ENCODE results near the gene UBE2I.

The UBE2I gene

DNA sequence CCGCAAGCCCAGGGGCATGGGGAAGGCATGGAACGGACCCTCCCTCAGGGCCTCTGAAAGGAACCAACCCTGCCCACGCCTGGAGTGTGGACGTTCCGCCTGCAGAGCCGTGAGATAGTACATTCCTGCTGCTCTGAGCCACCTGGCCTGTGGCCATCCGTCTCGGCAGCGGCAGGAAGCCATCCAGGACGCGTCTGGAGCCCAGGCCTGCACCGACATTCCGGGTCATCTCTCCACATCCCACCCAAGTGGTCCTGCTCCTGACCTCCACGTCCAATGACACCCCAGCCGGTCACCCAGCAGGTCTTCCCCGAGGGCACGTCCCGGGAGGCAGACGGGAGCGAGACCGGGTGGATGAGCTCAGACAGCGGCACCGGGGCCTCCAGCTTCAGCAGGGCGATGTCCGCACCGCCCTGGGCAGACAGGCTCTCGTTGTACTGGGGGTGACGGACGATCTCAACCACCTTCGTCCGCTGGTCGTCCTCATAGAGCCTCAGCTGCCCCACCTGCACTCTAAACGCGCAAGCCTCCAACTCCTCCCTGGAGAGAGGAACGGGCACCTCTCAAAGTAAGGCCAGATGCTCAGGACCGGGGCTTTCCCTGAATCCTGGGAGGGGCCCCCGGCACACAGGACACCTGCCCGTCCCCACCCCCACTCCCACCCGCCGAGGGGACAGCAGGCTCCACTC is 21.3 kb upstream of the UBE2I start:
- Histone ChIP-seq H3K27ac (no peak overlapping the region), H3K9me3 (no peaks in the 10 kb centered on the region), H3K4me3 (no peak overlapping the region), H3K36me3 (no peaks in the 10 kb centered on the region), H3K27me3 (peaks cover 0 to 92% of the 10 kb centered on the region in 2 donors), H3K4me1 (peaks cover 0 to 15% (median 0%) of the 10 kb centered on the region in 4 donors)
- DNase-seq: no peak
- intact Hi-C loops (cut with DNase I; ENCODE audit: low total_unique reads): no loop called here
- TF ChIP-seq, protein P1, sequence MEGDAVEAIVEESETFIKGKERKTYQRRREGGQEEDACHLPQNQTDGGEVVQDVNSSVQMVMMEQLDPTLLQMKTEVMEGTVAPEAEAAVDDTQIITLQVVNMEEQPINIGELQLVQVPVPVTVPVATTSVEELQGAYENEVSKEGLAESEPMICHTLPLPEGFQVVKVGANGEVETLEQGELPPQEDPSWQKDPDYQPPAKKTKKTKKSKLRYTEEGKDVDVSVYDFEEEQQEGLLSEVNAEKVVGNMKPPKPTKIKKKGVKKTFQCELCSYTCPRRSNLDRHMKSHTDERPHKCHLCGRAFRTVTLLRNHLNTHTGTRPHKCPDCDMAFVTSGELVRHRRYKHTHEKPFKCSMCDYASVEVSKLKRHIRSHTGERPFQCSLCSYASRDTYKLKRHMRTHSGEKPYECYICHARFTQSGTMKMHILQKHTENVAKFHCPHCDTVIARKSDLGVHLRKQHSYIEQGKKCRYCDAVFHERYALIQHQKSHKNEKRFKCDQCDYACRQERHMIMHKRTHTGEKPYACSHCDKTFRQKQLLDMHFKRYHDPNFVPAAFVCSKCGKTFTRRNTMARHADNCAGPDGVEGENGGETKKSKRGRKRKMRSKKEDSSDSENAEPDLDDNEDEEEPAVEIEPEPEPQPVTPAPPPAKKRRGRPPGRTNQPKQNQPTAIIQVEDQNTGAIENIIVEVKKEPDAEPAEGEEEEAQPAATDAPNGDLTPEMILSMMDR (IDR thresholded peaks at IDR 0.05): no peak

DNA sequence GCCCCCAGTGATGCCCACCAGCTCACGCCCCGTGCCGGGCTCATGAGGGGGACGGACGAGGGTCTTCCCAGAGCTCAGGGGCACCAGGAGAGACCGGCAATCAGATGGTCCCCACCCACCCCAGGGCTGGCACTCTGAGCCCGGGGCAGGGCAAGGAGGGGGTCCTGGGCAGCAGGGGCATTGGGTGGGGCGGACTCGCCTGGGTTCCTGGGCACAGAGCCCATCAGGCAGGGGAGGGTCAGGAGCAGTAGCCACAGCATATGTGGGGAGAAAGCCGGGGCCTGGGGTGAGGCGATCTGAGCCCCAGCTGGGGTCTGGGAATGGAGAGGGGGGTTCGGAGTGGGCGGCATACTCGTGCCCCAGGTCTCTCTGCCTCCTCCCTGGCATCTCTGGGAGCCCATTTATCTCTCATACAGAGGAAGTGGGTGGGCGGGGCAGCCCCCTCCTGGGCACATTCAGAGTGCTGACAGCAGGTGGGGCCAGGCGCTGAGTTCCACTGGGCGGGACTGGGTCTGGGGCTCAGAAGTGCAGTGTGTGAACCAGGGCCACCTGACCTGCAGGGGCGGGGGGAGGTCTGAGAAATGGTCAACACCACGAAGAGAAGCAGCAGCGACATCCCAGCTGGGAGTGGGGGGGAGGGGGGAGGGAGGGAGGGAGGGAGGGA is 20.5 kb upstream of the UBE2I start:
- H3K27me3 ChIP-seq: peaks cover 0 to 92% of the 10 kb centered on the region in 2 donors
- H3K4me3 ChIP-seq: no peak overlapping the region
- no peaks in the 10 kb centered on the region for H3K36me3 ChIP-seq
- no peak overlapping the region for H3K27ac ChIP-seq
- no peaks in the 10 kb centered on the region for H3K9me3 ChIP-seq
- no peak for DNase-seq
- TF ChIP-seq, protein P1 (IDR thresholded peaks at IDR 0.05): no peak
- intact Hi-C loops (cut with DNase I; ENCODE audit: low total_unique reads): no loop called here
- H3K4me1 ChIP-seq: peaks cover 0 to 15% (median 0%) of the 10 kb centered on the region in 4 donors

DNA sequence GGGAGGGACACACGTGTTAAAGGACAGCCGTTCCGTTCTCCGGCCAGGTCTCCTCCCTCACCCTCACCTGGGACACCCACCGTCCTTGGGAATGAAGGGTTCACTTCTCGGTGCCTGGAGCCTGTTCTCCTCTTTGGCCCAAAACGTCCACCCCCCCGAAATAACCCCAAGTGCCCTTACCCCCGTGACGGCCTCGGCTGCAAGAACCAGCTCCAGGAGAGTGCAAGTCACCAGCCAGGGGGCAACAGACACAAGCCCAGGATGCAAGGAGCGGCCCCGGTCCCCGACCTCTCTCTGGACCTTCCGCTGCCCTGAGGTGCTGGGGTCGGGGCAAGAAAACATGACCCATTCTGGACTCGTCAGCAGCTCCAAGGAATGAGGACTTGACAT is 20.0 kb upstream of the UBE2I start:
- Histone ChIP-seq H3K27me3 (peaks cover 0 to 91% of the 10 kb centered on the region in 2 donors), H3K27ac (no peak overlapping the region), H3K4me3 (no peak overlapping the region), H3K4me1 (peaks cover 0 to 15% (median 0%) of the 10 kb centered on the region in 4 donors), H3K9me3 (no peaks in the 10 kb centered on the region), H3K36me3 (no peaks in the 10 kb centered on the region)
- TF ChIP-seq, protein P1 (IDR thresholded peaks at IDR 0.05): no peak
- intact Hi-C loops (cut with DNase I; ENCODE audit: low total_unique reads): no loop called here
- DNase-seq: no peak

DNA sequence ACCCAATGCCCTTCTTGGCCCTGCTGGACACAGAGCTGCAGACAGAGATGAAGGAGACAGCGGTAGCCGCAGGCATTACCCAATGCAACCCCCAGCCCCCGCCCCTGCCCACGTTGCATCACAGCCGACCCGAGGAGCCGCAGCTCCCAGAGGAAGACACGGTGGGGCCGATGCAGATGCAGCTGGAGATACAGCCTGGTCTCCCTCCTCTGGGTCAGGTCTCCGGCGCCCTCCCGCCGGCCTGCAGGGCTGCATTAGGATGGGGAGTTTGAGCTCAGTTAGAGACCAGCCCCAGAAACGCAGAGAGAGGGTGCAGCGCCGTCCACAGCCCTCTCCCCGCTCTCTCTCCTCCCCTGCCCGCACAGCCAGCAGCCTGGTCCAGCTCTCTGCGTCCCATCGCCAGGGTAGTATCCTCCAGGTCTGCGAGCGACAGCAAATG is 19.4 kb upstream of the UBE2I start:
- H3K36me3 ChIP-seq: no peaks in the 10 kb centered on the region
- no peak for DNase-seq
- no peak overlapping the region for H3K4me3 ChIP-seq
- peaks cover 0 to 95% of the 10 kb centered on the region in 2 donors for H3K27me3 ChIP-seq
- intact Hi-C loops (cut with DNase I; ENCODE audit: low total_unique reads): no loop called here
- TF ChIP-seq, protein P1 (IDR thresholded peaks at IDR 0.05): no peak
- peaks cover 0 to 15% (median 0%) of the 10 kb centered on the region in 4 donors for H3K4me1 ChIP-seq
- H3K9me3 ChIP-seq: no peaks in the 10 kb centered on the region
- no peak overlapping the region for H3K27ac ChIP-seq

DNA sequence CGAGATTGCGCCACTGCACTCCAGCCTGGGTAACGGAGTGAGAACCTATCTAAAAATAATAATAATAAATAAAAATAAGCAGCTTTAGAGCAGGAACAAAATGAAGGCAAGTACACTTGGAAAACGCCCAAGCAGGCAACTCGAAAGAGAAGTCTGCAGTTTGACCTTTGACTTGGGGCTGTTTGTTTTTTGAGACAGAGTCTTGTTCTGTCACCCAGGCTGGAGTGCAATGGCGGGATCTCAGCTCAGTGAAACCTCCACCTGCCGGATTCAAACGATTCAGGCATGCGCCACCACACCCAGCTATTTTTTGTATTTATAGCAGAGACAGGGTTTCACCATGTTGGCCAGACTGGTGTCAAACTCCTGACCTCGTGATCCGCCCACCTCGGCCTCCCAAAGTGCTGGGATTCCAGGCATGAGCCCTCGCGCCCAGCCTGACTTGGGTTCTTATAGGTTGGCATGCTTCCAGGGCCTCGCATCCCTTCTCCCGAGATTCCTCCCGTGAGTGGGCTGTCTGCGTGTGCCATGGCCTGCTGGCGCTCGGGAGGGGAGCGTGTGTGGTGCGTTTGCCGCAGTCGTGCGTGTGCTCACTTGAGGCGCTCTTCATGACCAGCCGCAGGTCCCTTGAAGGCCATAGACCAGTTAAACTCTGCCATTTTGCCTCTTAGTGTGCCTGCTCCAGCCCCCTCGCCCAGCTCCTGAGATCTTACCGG is 18.4 kb upstream of the UBE2I start:
- no peak overlapping the region for H3K4me3 ChIP-seq
- no peak for DNase-seq
- no peaks in the 10 kb centered on the region for H3K9me3 ChIP-seq
- H3K27me3 ChIP-seq: peaks cover 0 to 93% of the 10 kb centered on the region in 2 donors
- peaks cover 0 to 15% (median 0%) of the 10 kb centered on the region in 4 donors for H3K4me1 ChIP-seq
- H3K27ac ChIP-seq: no peak overlapping the region
- intact Hi-C loops (cut with DNase I; ENCODE audit: low total_unique reads): no loop called here
- no peaks in the 10 kb centered on the region for H3K36me3 ChIP-seq
- TF ChIP-seq, protein P1 (IDR thresholded peaks at IDR 0.05): no peak
